HG03135 (cell line): ENCODE results near the gene SELENOS.

Experiments
- ATAC-seq: cut with Tn5 transposase; IDR thresholded peaks from one replicate; pipeline ENCODE4 v1.9.1; 2021; ENCODE audit warnings: mild to moderate bottlenecking, moderate library complexity; ENCODE audit not compliant: unreplicated experiment

SELENOS gene

GRCh38 chr15:101225658-101226057, 51.6 kb downstream of the SELENOS start:
- no peak for ATAC-seq
